Islet of Langerhans (tissue), 1 donor: Measurements from ENCODE around the gene ERAL1.
"Not testable (repeated sequence)": the region's sequence is repeated elsewhere in the genome, so short reads cannot be mapped to it uniquely, and the experiment has no call there.

Source experiments
- FAIRE-seq: peaks from one replicate; lab custom pipeline; 2011; peaks lifted over from hg19 to GRCh38; lab: Jason Lieb, UNC

Gene ERAL1

GRCh38 chr17:28853295-28853694, 1.5 kb upstream of the ERAL1 start:
- no peak for FAIRE-seq

- FAIRE-seq, result no peak
Measured at GRCh38 chr17:28855336-28855679, 492 bp downstream of the ERAL1 start.

- FAIRE-seq, result no peak
Measured at GRCh38 chr17:28856028-28856574, 1.3 kb downstream of the ERAL1 start.

- no peak for FAIRE-seq
Measured at GRCh38 chr17:28857905-28858800, 3.3 kb downstream of the ERAL1 start.

GRCh38 chr17:28858801-28859355, 4.1 kb downstream of the ERAL1 start:
- FAIRE-seq, result no peak

- FAIRE-seq, result no peak
Measured at GRCh38 chr17:28860363-28860808, 5.6 kb downstream of the ERAL1 start.

- no peak for FAIRE-seq
Measured at GRCh38 chr17:28861393-28862203, 6.8 kb downstream of the ERAL1 start.

- no peak for FAIRE-seq
Measured at GRCh38 chr17:28862561-28862960, 7.7 kb downstream of the ERAL1 start.

- no peak for FAIRE-seq
Measured at GRCh38 chr17:28863953-28864352, 9.1 kb downstream of the ERAL1 start.

GRCh38 chr17:28864991-28865849, 10.4 kb downstream of the ERAL1 start:
- FAIRE-seq, result no peak

- no peak for FAIRE-seq
Measured at GRCh38 chr17:28865946-28866752, 11.3 kb downstream of the ERAL1 start.

GRCh38 chr17:28867276-28867675, 12.5 kb downstream of the ERAL1 start:
- no peak for FAIRE-seq

GRCh38 chr17:28871056-28871579, 16.3 kb downstream of the ERAL1 start:
- no peak for FAIRE-seq

- FAIRE-seq, result no peak
Measured at GRCh38 chr17:28873839-28874238, 19.0 kb downstream of the ERAL1 start.

- no peak for FAIRE-seq
Measured at GRCh38 chr17:28874750-28875149, 19.9 kb downstream of the ERAL1 start.

GRCh38 chr17:28875848-28876550, 21.2 kb downstream of the ERAL1 start:
- no peak for FAIRE-seq

- FAIRE-seq, result not testable (repeated sequence)
Measured at GRCh38 chr17:28877150-28877711, 22.4 kb downstream of the ERAL1 start.

- no peak for FAIRE-seq
Measured at GRCh38 chr17:28878158-28878910, 23.5 kb downstream of the ERAL1 start.

GRCh38 chr17:28878981-28879380, 24.2 kb downstream of the ERAL1 start:
- no peak for FAIRE-seq
